Measurements from ENCODE around the gene NBEA.

NBEA gene

DNA sequence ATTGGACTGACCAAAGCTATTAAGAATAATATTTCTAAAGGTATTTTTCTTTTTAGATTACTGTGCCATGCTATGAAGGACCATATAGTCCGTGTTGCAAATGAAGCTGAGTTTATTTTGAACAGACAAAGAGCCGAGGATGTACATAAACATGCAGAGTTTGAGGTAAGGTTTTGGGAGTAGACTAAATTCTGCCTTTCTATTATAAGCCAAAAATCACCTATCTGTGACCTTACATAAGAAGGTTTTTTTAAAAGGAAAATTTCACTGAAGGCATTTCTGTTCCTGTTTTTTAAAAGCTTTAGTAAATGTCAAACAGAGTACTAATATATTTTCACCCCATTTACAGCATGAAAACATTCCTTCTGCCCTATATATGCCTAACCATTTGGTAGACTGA is 407.0 kb downstream of the NBEA start:
- TF ChIP-seq, protein P1, sequence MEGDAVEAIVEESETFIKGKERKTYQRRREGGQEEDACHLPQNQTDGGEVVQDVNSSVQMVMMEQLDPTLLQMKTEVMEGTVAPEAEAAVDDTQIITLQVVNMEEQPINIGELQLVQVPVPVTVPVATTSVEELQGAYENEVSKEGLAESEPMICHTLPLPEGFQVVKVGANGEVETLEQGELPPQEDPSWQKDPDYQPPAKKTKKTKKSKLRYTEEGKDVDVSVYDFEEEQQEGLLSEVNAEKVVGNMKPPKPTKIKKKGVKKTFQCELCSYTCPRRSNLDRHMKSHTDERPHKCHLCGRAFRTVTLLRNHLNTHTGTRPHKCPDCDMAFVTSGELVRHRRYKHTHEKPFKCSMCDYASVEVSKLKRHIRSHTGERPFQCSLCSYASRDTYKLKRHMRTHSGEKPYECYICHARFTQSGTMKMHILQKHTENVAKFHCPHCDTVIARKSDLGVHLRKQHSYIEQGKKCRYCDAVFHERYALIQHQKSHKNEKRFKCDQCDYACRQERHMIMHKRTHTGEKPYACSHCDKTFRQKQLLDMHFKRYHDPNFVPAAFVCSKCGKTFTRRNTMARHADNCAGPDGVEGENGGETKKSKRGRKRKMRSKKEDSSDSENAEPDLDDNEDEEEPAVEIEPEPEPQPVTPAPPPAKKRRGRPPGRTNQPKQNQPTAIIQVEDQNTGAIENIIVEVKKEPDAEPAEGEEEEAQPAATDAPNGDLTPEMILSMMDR (IDR thresholded peaks at IDR 0.05; ENCODE audit: control insufficient read depth, insufficient read depth, low read depth, low read length, missing control alignments): no peak
- H3K4me3 ChIP-seq (ENCODE audit: control insufficient read depth, low read depth, low read length): no peak overlapping the region
- DNase-seq (ENCODE audit: low read depth): no peak

DNA sequence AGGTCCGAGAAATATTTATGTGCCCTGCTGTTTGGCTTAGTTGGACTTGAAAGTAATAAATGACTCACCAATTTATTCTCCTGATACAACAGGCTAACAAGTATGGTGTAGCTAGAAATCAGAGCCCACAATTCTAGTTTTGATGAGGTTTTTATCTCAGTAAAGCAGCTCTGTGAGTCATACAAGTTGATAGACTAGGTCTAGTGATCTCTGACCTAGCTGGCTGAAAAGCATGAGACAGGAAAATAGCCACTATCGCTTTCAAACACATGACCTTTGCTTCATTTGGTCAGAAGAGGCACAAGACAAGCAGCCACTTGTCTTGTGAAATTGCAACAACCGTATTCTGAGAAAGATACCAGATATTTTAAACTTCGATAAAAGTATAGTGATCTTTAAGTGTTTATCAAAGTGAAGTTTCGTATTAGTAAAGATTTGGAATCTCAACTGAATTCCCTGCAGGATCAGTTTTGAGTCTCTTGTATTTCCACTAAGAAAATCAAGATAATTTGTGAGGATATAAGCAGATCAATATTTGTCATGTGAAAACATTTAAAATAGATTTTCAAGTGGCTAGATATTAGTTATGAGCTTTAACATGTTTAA is 407.7 kb downstream of the NBEA start:
- DNase-seq (ENCODE audit: low read depth): no peak
- H3K4me3 ChIP-seq (ENCODE audit: control insufficient read depth, low read depth, low read length): no peak overlapping the region
- TF ChIP-seq, protein P1 (IDR thresholded peaks at IDR 0.05; ENCODE audit: control insufficient read depth, insufficient read depth, low read depth, low read length, missing control alignments): no peak

DNA sequence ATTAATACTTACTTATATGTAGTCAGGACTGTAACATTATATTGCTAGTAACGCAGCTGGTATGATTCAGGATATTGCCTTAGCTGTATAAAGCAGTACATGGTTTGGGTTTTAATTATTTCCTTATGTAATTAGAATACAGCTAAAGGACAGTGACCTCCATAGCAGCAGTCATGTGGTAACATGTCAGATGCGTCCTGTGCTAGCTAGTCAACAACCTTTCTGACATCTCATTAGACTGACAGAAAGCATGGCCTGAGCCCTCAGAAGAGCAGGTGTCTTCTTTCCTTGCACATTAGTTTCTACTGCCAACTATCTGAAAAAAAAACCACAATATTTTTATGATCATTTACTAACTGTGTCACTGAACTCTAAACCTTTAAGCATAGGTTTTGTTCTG is 412.2 kb downstream of the NBEA start:
- DNase-seq (ENCODE audit: low read depth): no peak
- H3K4me3 ChIP-seq (ENCODE audit: control insufficient read depth, low read depth, low read length): no peak overlapping the region
- TF ChIP-seq, protein P1 (IDR thresholded peaks at IDR 0.05; ENCODE audit: control insufficient read depth, insufficient read depth, low read depth, low read length, missing control alignments): no peak

DNA sequence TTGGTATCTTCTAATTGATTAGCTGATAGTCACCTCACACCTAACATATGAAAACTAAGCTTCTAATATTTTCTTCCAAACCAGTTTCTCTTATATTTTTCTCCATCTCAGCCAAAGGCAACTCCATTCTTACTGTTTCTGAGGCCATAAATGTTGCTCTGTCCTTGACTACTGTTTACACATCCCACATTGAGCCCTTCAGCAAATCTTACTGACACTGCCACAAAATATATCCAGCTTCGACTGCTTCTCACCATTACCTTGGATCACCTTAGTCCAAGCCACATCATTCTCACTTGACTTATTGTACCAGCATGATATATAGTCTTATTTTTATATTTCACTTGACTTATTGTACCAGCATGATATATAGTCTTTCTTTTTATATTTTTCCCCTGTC is 412.8 kb downstream of the NBEA start:
- TF ChIP-seq, protein P1 (IDR thresholded peaks at IDR 0.05; ENCODE audit: control insufficient read depth, insufficient read depth, low read depth, low read length, missing control alignments): no peak
- H3K4me3 ChIP-seq (ENCODE audit: control insufficient read depth, low read depth, low read length): no peak overlapping the region
- DNase-seq (ENCODE audit: low read depth): no peak

DNA sequence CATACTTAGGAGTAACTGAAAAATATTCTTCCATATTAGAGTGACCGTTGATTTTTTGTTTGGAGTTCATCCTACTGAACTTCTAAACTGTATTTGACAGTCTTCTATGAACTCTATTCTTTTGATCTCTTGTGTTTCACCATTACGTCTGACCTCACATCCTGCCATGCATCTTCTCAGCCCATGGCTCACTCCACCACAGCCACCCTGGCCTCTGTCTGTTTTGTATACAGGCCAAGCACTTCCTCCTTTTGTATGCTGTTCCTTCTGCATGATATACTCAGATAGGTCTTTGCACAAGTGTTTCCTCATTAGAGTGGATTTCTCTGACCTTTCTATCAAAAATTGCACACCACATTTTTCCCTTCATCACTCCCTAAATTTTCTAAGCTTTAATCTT is 414.5 kb downstream of the NBEA start:
- no peak for DNase-seq (ENCODE audit: low read depth)
- H3K4me3 ChIP-seq (ENCODE audit: control insufficient read depth, low read depth, low read length): no peak overlapping the region
- TF ChIP-seq, protein P1 (IDR thresholded peaks at IDR 0.05; ENCODE audit: control insufficient read depth, insufficient read depth, low read depth, low read length, missing control alignments): no peak

DNA sequence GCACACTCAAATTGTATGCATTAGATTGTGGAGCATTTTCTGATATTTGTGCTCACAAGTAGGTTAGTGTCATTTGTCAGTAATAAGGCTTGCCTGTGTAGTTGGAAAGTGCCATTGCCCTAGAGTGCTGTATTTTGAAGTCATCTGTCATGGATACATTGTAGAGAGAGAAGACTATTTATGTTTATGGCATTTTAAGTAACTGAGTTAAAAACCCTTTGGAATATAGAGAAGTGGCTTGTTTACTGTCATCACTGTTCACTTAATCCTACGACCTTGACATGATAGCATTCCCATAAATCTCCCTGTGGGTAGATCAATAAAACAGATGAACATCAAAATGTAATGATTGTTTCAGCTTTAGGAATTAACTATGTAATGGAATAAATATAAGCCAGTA is 423.8 kb downstream of the NBEA start:
- H3K4me3 ChIP-seq (ENCODE audit: control insufficient read depth, low read depth, low read length): no peak overlapping the region
- TF ChIP-seq, protein P1 (IDR thresholded peaks at IDR 0.05; ENCODE audit: control insufficient read depth, insufficient read depth, low read depth, low read length, missing control alignments): no peak
- no peak for DNase-seq (ENCODE audit: low read depth)

DNA sequence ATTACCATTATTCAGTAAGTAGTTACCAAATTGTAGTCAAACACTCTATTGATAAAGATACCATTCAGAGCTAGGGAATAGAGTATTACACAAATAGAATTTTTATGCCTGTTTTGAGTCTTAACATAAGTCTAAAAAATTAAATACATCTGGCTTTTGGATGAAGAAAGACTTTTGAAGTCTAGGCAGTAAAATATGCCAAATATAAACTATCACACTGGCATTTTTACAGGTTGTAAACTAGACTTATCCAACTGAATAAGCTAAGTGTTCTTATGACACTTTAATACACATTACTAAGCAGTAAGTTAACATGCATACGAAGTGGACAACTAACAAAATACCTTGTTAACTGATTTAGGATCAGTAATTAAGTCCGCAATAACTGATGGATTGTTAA is 425.5 kb downstream of the NBEA start:
- DNase-seq (ENCODE audit: low read depth): no peak
- no peak overlapping the region for H3K4me3 ChIP-seq (ENCODE audit: control insufficient read depth, low read depth, low read length)
- TF ChIP-seq, protein P1 (IDR thresholded peaks at IDR 0.05; ENCODE audit: control insufficient read depth, insufficient read depth, low read depth, low read length, missing control alignments): no peak

Data from AG09309 (cell line).